B cell (primary cell): Measurements from ENCODE around the gene TMEM256.

ENCODE experiments used
- EZH2 ChIP-seq: IDR thresholded peaks from 2 replicates; pipeline ENCODE4 v1.6.1; 2012; ENCODE audit warnings: borderline replicate concordance, low read depth, mild to moderate bottlenecking, moderate library complexity, low read length; ENCODE audit not compliant: insufficient read depth, poor library complexity, severe bottlenecking
- TF ChIP-seq, protein P1 (sequence below): fragments of 200-600 bp; IDR thresholded peaks from one replicate; pipeline ENCODE4 v1.8.0; 2022; ENCODE audit warnings: antibody characterized with exemption, mild to moderate bottlenecking

GRCh38 chr17:7392696-7393612 is 10.9 kb downstream of the TMEM256 start:
- TF ChIP-seq, protein P1, sequence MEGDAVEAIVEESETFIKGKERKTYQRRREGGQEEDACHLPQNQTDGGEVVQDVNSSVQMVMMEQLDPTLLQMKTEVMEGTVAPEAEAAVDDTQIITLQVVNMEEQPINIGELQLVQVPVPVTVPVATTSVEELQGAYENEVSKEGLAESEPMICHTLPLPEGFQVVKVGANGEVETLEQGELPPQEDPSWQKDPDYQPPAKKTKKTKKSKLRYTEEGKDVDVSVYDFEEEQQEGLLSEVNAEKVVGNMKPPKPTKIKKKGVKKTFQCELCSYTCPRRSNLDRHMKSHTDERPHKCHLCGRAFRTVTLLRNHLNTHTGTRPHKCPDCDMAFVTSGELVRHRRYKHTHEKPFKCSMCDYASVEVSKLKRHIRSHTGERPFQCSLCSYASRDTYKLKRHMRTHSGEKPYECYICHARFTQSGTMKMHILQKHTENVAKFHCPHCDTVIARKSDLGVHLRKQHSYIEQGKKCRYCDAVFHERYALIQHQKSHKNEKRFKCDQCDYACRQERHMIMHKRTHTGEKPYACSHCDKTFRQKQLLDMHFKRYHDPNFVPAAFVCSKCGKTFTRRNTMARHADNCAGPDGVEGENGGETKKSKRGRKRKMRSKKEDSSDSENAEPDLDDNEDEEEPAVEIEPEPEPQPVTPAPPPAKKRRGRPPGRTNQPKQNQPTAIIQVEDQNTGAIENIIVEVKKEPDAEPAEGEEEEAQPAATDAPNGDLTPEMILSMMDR = no peak
- no peak for TF ChIP-seq EZH2
